Vagina (tissue), 2 donors: ENCODE data around the gene ZCCHC3. TPM values are rescaled to one million over a fixed set of nuclear protein-coding genes. Genes with fewer than 3 reads are reported as not detected.

Experiments
- DNase-seq, 2 donors: peaks; one replicate each; pipeline ENCODE4 v3.0.0-alpha.2; 2017; ENCODE audit errors: extremely low spot score in 2 of 2
- H3K27ac ChIP-seq: fragments of 200-600 bp; sonication (generic); one replicate; pipeline ENCODE4 v1.5.1; 2019
- H3K27me3 ChIP-seq: fragments of 200-600 bp; sonication (generic); one replicate; pipeline ENCODE4 v1.5.1; 2019
- H3K36me3 ChIP-seq, 2 donors: fragments of 200-600 bp; sonication (generic); one replicate each; pipeline ENCODE4 v1.5.1; 2017 to 2019
- H3K4me1 ChIP-seq: fragments of 200-600 bp; sonication (generic); one replicate; pipeline ENCODE4 v1.5.1; 2019
- H3K4me3 ChIP-seq, 2 donors: fragments of 200-600 bp; sonication (generic); 1 replicate in 1 of 2; 2 replicates in 1 of 2; pipeline ENCODE4 v1.5.1; 2016 to 2019
- H3K9me3 ChIP-seq: fragments of 200-600 bp; sonication (generic); one replicate; pipeline ENCODE4 v1.5.1; 2019
- CTCF ChIP-seq, 3 experiments: fragments of 450-650 bp in 2 of 3; fragments of 200-600 bp in 1 of 3; sonication (generic) in 1 of 3; IDR thresholded peaks; one replicate each; pipeline ENCODE4 v1.5.1; 2017 to 2019; ENCODE audit warnings: antibody characterized with exemption in 3 of 3, mild to moderate bottlenecking in 2 of 3, moderate library complexity in 2 of 3
- POLR2A ChIP-seq, 2 donors: fragments of 450-650 bp; IDR thresholded peaks; one replicate each; pipeline ENCODE4 v1.6.1; 2017; ENCODE audit warnings: antibody characterized with exemption in 2 of 2, mild to moderate bottlenecking in 2 of 2, moderate library complexity in 2 of 2
- POLR2AphosphoS5 ChIP-seq, 2 donors: sonication (generic); formaldehyde crosslinking; IDR thresholded peaks; one replicate each; pipeline ENCODE4 v1.9.0; 2017; ENCODE audit warnings: antibody characterized with exemption in 2 of 2, mild to moderate bottlenecking in 2 of 2, low read depth in 1 of 2; ENCODE audit not compliant: insufficient read depth in 1 of 2
- intact Hi-C: fragments of 100-400 bp; cut with DNase I; formaldehyde crosslinking; loops from one replicate; pipeline ENCODE4 v1.15.1; 2023
- total RNA-seq: library from RNA; depleted of rRNA; stranded (reverse); fragments of >200 nt; gene quantifications from one replicate; pipeline ENCODE4 v1.2.3, GENCODE V29; 2016

Gene ZCCHC3
- total RNA-seq, 1 donor from 2014 or later = 13.8 TPM

- TF ChIP-seq CTCF (IDR thresholded peaks at IDR 0.05) (no peak), POLR2AphosphoS5 (IDR thresholded peaks at IDR 0.05; ENCODE audit: insufficient read depth in 1 of 2, low read depth in 1 of 2) (no peak), POLR2A (IDR thresholded peaks at IDR 0.05) (no peak)
- Histone ChIP-seq H3K27ac (no peak overlapping the region), H3K9me3 (no peaks in the 10 kb centered on the region), H3K27me3 (no peaks in the 10 kb centered on the region), H3K4me1 (peaks cover 15% of the 10 kb centered on the region), H3K4me3 (no peak overlapping the region), H3K36me3 (no peaks in the 10 kb centered on the region)
- intact Hi-C loops = loop anchor here (10.0 kb wide), 1 partner anchor 56 kb away; the partner anchor contains the start of gene RBCK1
- no peak for DNase-seq
Measured at GRCh38 chr20:348972-349841, 51.8 kb downstream of the ZCCHC3 start.

Other genes starting within 250 kb of the ZCCHC3 start
- not detected for gene DEFB125, start 209.9 kb upstream of the ZCCHC3 start, total RNA-seq
- not detected for gene DEFB126, start 155.0 kb upstream of the ZCCHC3 start, total RNA-seq
- not detected for gene DEFB127, start 140.1 kb upstream of the ZCCHC3 start, total RNA-seq
- not detected for gene DEFB128, start 107.9 kb upstream of the ZCCHC3 start, total RNA-seq
- gene DEFB129, start 70.3 kb upstream of the ZCCHC3 start, total RNA-seq = not detected
- not detected for gene DEFB132, start 39.8 kb upstream of the ZCCHC3 start, total RNA-seq
- 2.7 TPM for gene C20orf96, start 6.8 kb upstream of the ZCCHC3 start, total RNA-seq
- gene SOX12, start 28.0 kb downstream of the ZCCHC3 start, total RNA-seq = 4.4 TPM
- gene NRSN2, start 49.5 kb downstream of the ZCCHC3 start, total RNA-seq = 21.6 TPM
- 15.7 TPM for gene TRIB3, start 83.2 kb downstream of the ZCCHC3 start, total RNA-seq
- gene RBCK1, start 110.7 kb downstream of the ZCCHC3 start, total RNA-seq = 67.0 TPM
- gene TBC1D20, start 165.0 kb downstream of the ZCCHC3 start, total RNA-seq = 30.9 TPM
- gene CSNK2A1, start 246.2 kb downstream of the ZCCHC3 start, total RNA-seq = 70.0 TPM